Measurements from ENCODE around the gene METTL21C.

GRCh38 chr13:102700088-102701031, 5.5 kb upstream of the METTL21C start:
- TF ChIP-seq CTCF (IDR thresholded peaks at IDR 0.05) (no peak), POLR2A (IDR thresholded peaks at IDR 0.05) (no peak), EP300 (IDR thresholded peaks at IDR 0.05) (no peak)
